GM23338 (cell line): Measurements from ENCODE around the gene ATP10A. TPM values are rescaled to one million over a fixed set of nuclear protein-coding genes. Genes with fewer than 3 reads are reported as not detected.
"Not testable (repeated sequence)": the region's sequence is repeated elsewhere in the genome, so short reads cannot be mapped to it uniquely, and the experiment has no call there.

Experiments
- ATAC-seq: fragments of 200-7000 bp; cut with Tn5 transposase; 3 replicates; pipeline ENCODE4 v1.9.1; 2020
- DNase-seq: peaks from one replicate; pipeline ENCODE4 v3.0.0-alpha.2; 2015; ENCODE audit warnings: low spot score
- H2AFZ ChIP-seq: fragments of 200-600 bp; sonication (generic); 2 replicates; pipeline ENCODE4 v1.8.0; 2016; ENCODE audit warnings: antibody characterized with exemption, mild to moderate bottlenecking, moderate library complexity
- H3F3A ChIP-seq: fragments of 200-600 bp; sonication (generic); replicated peaks from 2 replicates; pipeline ENCODE4 v1.8.0; 2017; ENCODE audit warnings: antibody characterized with exemption, mixed run types, low read depth
- H3K27ac ChIP-seq: fragments of 200-600 bp; sonication (generic); 2 replicates; pipeline ENCODE4 v1.6.1; 2016; ENCODE audit warnings: low read depth
- H3K27me3 ChIP-seq: fragments of 200-600 bp; sonication (generic); 2 replicates; pipeline ENCODE4 v1.8.0; 2016; ENCODE audit warnings: mild to moderate bottlenecking, mixed run types, moderate library complexity; ENCODE audit not compliant: insufficient read depth
- H3K36me3 ChIP-seq: fragments of 200-600 bp; sonication (generic); 2 replicates; pipeline ENCODE4 v1.8.0; 2016; ENCODE audit warnings: mild to moderate bottlenecking; ENCODE audit not compliant: insufficient read depth
- H3K4me1 ChIP-seq: fragments of 200-600 bp; sonication (generic); 2 replicates; pipeline ENCODE4 v1.8.0; 2016; ENCODE audit warnings: mild to moderate bottlenecking, moderate library complexity; ENCODE audit not compliant: insufficient read depth
- H3K4me2 ChIP-seq: fragments of 200-600 bp; sonication (generic); 2 replicates; pipeline ENCODE4 v1.7.1; 2017; ENCODE audit warnings: mixed run types
- H3K4me3 ChIP-seq: fragments of 200-600 bp; sonication (generic); 2 replicates; pipeline ENCODE4 v1.6.1; 2016; ENCODE audit warnings: mixed run types
- H3K79me2 ChIP-seq: fragments of 200-600 bp; sonication (generic); replicated peaks from 2 replicates; pipeline ENCODE4 v1.8.0; 2017; ENCODE audit warnings: mild to moderate bottlenecking; ENCODE audit not compliant: insufficient read depth
- H3K9me2 ChIP-seq: fragments of 200-600 bp; sonication (generic); 2 replicates; pipeline ENCODE4 v1.8.0; 2017; ENCODE audit not compliant: insufficient read depth
- H4K20me1 ChIP-seq: fragments of 200-600 bp; sonication (generic); replicated peaks from 2 replicates; pipeline ENCODE4 v1.8.0; 2017; ENCODE audit warnings: mild to moderate bottlenecking; ENCODE audit not compliant: insufficient read depth
- H3K27ac Mint-ChIP-seq: 2 replicates; pipeline ENCODE4 v1.8.0; 2020; ENCODE audit warnings: inconsistent platforms, mild to moderate bottlenecking, moderate library complexity, mixed read lengths
- H3K27me3 Mint-ChIP-seq: 3 replicates; pipeline ENCODE4 v1.8.0; 2022; ENCODE audit warnings: low read depth, mild to moderate bottlenecking, moderate library complexity, mixed read lengths, inconsistent platforms; ENCODE audit not compliant: insufficient read depth, poor library complexity
- H3K36me3 Mint-ChIP-seq: 3 replicates; pipeline ENCODE4 v1.8.0; 2021; ENCODE audit warnings: low read depth, mild to moderate bottlenecking, inconsistent platforms, moderate library complexity, mixed read lengths
- H3K4me1 Mint-ChIP-seq: 3 replicates; pipeline ENCODE4 v1.8.0; 2020; ENCODE audit warnings: mild to moderate bottlenecking, inconsistent platforms, mixed read lengths
- H3K4me3 Mint-ChIP-seq: 3 replicates; pipeline ENCODE4 v1.8.0; 2021; ENCODE audit warnings: moderate library complexity, mild to moderate bottlenecking, inconsistent platforms, mixed read lengths
- H3K9me3 Mint-ChIP-seq: 3 replicates; pipeline ENCODE4 v1.8.0; 2020; ENCODE audit warnings: moderate library complexity, mild to moderate bottlenecking, inconsistent platforms, mixed read lengths
- EZH2 ChIP-seq: fragments of 200-600 bp; sonication (generic); IDR thresholded peaks from one replicate; pipeline ENCODE4 v1.8.0; 2017; ENCODE audit warnings: antibody characterized with exemption, mild to moderate bottlenecking, low read depth; ENCODE audit not compliant: unreplicated experiment
- EZH2phosphoT487 ChIP-seq: fragments of 200-600 bp; sonication (generic); IDR thresholded peaks from one replicate; pipeline ENCODE4 v1.8.1; 2018; ENCODE audit warnings: antibody characterized with exemption; ENCODE audit not compliant: unreplicated experiment
- JUNB ChIP-seq: IDR thresholded peaks from one replicate; pipeline ENCODE4 v1.6.1; 2016; ENCODE audit warnings: antibody characterized with exemption; ENCODE audit not compliant: unreplicated experiment
- NANOG ChIP-seq: IDR thresholded peaks from 2 replicates; pipeline ENCODE4 v1.6.1; 2016; ENCODE audit warnings: antibody characterized with exemption, borderline replicate concordance
- POLR2AphosphoS5 ChIP-seq: IDR thresholded peaks from 2 replicates; pipeline ENCODE4 v1.6.1; 2016; ENCODE audit warnings: antibody characterized with exemption, low read depth
- ZNF114 ChIP-seq: fragments of 250-450 bp; sonication (Bioruptor Pico); IDR thresholded peaks from 2 replicates; pipeline ENCODE4 v1.5.0; 2020; ENCODE audit warnings: mild to moderate bottlenecking, moderate library complexity
- ZNF331 ChIP-seq: fragments of 250-450 bp; sonication (Bioruptor Pico); IDR thresholded peaks from 2 replicates; pipeline ENCODE4 v1.5.0; 2020; ENCODE audit warnings: low read depth, mild to moderate bottlenecking, moderate library complexity
- polyA plus RNA-seq: library from polyadenylated mRNA; unstranded; fragments of >200 nt; fragmentation: Nextera tagmentation; extraction: Ambion mirVana; gene quantifications from 2 replicates; pipeline ENCODE4 v1.2.1, GENCODE V29; 2016
- total RNA-seq: library from RNA; depleted of rRNA; stranded (reverse); fragments of >200 nt; shearing (Covaris generic); gene quantifications from 2 replicates; pipeline ENCODE4 v1.2.3, GENCODE V29; 2014
- TF ChIP-seq, protein P1 (sequence below): IDR thresholded peaks from one replicate; pipeline ENCODE4 v1.6.1; 2018; ENCODE audit warnings: antibody characterized with exemption; ENCODE audit not compliant: unreplicated experiment
- TF ChIP-seq, protein P2 (sequence below): IDR thresholded peaks from 2 replicates; pipeline ENCODE4 v1.6.1; 2016; ENCODE audit warnings: antibody characterized with exemption

ATP10A gene
- total and polyA plus RNA-seq, 2 experiments from 2014 or later, result 0.36 to 5.6 TPM

DNA sequence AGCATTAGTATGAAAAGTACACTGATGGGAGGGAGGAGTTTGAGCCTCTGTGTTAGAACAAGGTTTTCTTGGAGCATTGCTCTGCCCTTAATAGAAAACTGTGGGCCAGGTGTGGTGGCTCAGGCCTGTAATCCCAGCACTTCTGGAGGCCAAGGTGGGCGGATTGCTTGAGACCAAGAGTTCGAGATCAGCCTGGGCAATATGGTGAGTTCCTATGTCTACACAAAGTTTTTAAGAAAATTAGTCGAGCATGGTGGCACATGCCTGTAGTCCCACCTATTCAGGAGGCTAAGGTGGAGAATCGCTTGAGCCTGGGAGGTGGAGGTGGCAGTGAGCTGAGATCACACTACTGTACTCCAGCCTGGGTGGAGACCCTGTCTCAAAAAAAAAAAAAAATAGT lies 103.7 kb downstream of the ATP10A start (continued):
- TF ChIP-seq, protein P1, sequence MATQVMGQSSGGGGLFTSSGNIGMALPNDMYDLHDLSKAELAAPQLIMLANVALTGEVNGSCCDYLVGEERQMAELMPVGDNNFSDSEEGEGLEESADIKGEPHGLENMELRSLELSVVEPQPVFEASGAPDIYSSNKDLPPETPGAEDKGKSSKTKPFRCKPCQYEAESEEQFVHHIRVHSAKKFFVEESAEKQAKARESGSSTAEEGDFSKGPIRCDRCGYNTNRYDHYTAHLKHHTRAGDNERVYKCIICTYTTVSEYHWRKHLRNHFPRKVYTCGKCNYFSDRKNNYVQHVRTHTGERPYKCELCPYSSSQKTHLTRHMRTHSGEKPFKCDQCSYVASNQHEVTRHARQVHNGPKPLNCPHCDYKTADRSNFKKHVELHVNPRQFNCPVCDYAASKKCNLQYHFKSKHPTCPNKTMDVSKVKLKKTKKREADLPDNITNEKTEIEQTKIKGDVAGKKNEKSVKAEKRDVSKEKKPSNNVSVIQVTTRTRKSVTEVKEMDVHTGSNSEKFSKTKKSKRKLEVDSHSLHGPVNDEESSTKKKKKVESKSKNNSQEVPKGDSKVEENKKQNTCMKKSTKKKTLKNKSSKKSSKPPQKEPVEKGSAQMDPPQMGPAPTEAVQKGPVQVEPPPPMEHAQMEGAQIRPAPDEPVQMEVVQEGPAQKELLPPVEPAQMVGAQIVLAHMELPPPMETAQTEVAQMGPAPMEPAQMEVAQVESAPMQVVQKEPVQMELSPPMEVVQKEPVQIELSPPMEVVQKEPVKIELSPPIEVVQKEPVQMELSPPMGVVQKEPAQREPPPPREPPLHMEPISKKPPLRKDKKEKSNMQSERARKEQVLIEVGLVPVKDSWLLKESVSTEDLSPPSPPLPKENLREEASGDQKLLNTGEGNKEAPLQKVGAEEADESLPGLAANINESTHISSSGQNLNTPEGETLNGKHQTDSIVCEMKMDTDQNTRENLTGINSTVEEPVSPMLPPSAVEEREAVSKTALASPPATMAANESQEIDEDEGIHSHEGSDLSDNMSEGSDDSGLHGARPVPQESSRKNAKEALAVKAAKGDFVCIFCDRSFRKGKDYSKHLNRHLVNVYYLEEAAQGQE, result no peak
- TF ChIP-seq, protein P2, sequence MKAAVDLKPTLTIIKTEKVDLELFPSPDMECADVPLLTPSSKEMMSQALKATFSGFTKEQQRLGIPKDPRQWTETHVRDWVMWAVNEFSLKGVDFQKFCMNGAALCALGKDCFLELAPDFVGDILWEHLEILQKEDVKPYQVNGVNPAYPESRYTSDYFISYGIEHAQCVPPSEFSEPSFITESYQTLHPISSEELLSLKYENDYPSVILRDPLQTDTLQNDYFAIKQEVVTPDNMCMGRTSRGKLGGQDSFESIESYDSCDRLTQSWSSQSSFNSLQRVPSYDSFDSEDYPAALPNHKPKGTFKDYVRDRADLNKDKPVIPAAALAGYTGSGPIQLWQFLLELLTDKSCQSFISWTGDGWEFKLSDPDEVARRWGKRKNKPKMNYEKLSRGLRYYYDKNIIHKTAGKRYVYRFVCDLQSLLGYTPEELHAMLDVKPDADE, result no peak
- no peak for TF ChIP-seq ZNF331 (CRISPR knock-in tag)
- TF ChIP-seq ZNF114 (CRISPR knock-in tag), result no peak
- no peak for TF ChIP-seq JUNB
- TF ChIP-seq EZH2, result no peak

DNA sequence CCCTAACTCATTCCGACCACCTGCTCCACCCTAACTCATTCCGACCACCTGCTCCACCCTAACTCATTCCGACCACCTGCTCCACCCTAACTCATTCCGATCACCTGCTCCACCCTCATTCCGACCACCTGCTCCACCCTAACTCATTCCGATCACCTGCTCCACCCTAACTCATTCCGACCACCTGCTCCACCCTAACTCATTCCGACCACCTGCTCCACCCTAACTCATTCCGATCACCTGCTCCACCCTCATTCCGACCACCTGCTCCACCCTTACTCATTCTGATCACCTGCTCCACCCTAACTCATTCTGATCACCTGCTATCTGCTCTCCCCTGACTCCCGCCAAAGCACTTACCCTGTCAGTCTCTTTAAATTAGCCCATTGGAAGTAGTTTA lies 104.5 kb downstream of the ATP10A start:
- not testable (repeated sequence) for H3K4me1 ChIP-seq, H3K79me2 ChIP-seq, H3K9me2 ChIP-seq, ATAC-seq, H3K4me2 ChIP-seq, H4K20me1 ChIP-seq, H3F3A ChIP-seq, H3K36me3 ChIP-seq, H3K27ac Mint-ChIP-seq, H3K4me3 ChIP-seq, DNase-seq, H3K36me3 Mint-ChIP-seq, H3K27me3 Mint-ChIP-seq, H3K27me3 ChIP-seq, H3K27ac ChIP-seq, H3K9me3 Mint-ChIP-seq, H3K4me1 Mint-ChIP-seq, H2AFZ ChIP-seq, H3K4me3 Mint-ChIP-seq

DNA sequence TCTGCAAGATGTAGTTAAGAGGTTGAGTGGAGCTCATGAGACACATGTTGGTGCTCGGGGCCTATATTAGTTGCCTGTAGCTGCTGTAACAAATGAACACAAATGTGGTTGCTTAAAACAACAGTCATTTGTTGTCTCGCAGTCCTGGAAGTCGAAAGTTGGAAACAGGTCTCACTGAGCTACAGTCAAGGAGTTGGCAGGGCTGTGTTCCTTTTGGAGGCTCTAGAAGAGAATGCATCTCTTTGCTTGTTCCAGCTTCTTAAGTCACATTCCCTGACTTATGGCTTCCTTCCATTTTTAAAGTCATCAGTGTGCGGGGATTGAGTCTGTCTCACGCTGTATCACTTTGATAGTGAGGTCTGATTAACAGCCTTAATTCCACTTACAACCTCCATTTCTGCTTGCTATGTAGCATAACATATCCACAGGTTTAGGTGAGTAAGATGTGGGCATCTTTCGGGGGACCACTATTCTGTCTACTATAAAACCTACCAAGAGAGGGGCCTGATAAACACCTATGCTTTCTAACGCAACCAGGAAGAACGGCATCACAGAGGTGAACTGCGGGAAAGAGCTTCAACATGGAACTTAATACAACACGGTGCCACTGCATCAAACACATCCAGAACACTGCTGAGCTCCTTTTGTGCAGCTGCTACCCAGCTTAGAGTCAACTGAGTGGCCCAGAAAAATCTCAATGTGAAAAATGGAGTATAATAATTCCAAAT lies 119.4 kb downstream of the ATP10A start:
- Mint-ChIP-seq H3K27me3 (no peaks in the 10 kb centered on the region), H3K36me3 (no peaks in the 10 kb centered on the region), H3K4me3 (no peak overlapping the region), H3K4me1 (no peaks in the 10 kb centered on the region; the same call in 2 of the 3 replicates), H3K27ac (no peak overlapping the region), H3K9me3 (peaks cover 3% of the 10 kb centered on the region; the same call in 1 of the 3 replicates)
- DNase-seq (no peak), ATAC-seq (no peak)
- Histone ChIP-seq H2AFZ (no peak overlapping the region), H3K9me2 (no peaks in the 10 kb centered on the region), H3K79me2 (no peaks in the 10 kb centered on the region), H3K4me3 (no peak overlapping the region), H4K20me1 (no peaks in the 10 kb centered on the region), H3K27ac (no peak overlapping the region), H3K36me3 (no peaks in the 10 kb centered on the region), H3F3A (no peaks in the 10 kb centered on the region), H3K4me1 (no peaks in the 10 kb centered on the region), H3K27me3 (no peaks in the 10 kb centered on the region), H3K4me2 (no peak overlapping the region)
- TF ChIP-seq JUNB, result no peak
- TF ChIP-seq NANOG, result no peak
- no peak for TF ChIP-seq ZNF114 (CRISPR knock-in tag)
- TF ChIP-seq POLR2AphosphoS5, result no peak
- TF ChIP-seq EZH2phosphoT487, result no peak
